Cardiac muscle cell (in vitro differentiated cells and primary cell): ENCODE measurements around the gene PRRT4. TPM values are rescaled to one million over a fixed set of nuclear protein-coding genes. Genes with fewer than 3 reads are reported as not detected.

Source experiments
- DNase-seq, 2 donors: peaks; one replicate each; pipeline versions ENCODE4 v3.0.0 to v3.0.0-alpha.2; 2010 to 2017; ENCODE audit warnings: low read depth in 1 of 2, low spot score in 1 of 2
- H3K27ac ChIP-seq: fragments of 200-600 bp; sonication (generic); 2 replicates; pipeline ENCODE4 v1.5.1; 2016
- H3K27me3 ChIP-seq: fragments of 200-600 bp; sonication (generic); 2 replicates; pipeline ENCODE4 v1.6.0; 2016; ENCODE audit warnings: control low read depth
- H3K36me3 ChIP-seq: fragments of 200-600 bp; sonication (generic); 2 replicates; pipeline ENCODE4 v1.5.1; 2016; ENCODE audit warnings: control low read depth
- H3K4me1 ChIP-seq: fragments of 200-600 bp; sonication (generic); 2 replicates; pipeline ENCODE4 v1.8.1; 2017; ENCODE audit warnings: low read depth, mild to moderate bottlenecking, mixed run types
- H3K4me3 ChIP-seq: fragments of 200-600 bp; sonication (generic); 2 replicates; pipeline ENCODE4 v1.5.1; 2016; ENCODE audit warnings: mild to moderate bottlenecking
- H3K9me3 ChIP-seq: fragments of 200-600 bp; sonication (generic); 2 replicates; pipeline ENCODE4 v1.5.1; 2017; ENCODE audit warnings: low read depth, mild to moderate bottlenecking, control low read depth
- CTCF ChIP-seq: IDR thresholded peaks from 2 replicates; pipeline ENCODE4 v1.5.1; 2012; ENCODE audit warnings: low read depth, mild to moderate bottlenecking, low read length
- polyA plus RNA-seq: library from polyadenylated mRNA; unstranded; fragments of >200 nt; fragmentation: Nextera tagmentation; extraction: Ambion mirVana; gene quantifications from 2 replicates; pipeline ENCODE4 v1.2.1, GENCODE V29; 2016
- total RNA-seq: library from RNA; depleted of rRNA; stranded (reverse); fragments of >200 nt; gene quantifications from 2 replicates; pipeline ENCODE4 v1.2.3, GENCODE V29; 2016

Gene PRRT4
- total and polyA plus RNA-seq, 2 experiments from 2014 or later = 13.2 to 26.6 TPM

DNA sequence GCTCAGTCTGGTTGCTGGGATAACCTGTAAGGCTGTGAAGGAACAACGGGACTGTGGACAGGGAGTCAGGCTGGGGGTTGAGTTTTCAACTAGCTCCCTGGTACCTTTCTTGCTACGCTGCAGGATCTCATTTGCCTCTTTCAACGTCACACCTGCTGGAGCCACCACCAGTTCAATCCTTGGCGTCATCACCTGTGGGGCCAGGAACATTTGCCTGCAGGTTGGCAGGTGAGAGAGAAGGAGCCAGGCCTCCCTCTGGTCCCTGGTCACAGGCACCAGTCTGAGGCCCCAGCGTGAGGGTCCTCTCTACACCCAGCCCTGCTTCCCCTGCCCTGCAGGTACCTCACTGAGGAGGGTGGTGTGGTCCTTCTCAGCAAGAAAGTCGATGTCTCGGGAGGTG is 38.5 kb upstream of the PRRT4 start:
- H3K36me3 ChIP-seq = no peaks in the 10 kb centered on the region
- no peak for DNase-seq
- no peaks in the 10 kb centered on the region for H3K9me3 ChIP-seq
- no peak overlapping the region for H3K4me3 ChIP-seq
- H3K27me3 ChIP-seq = peaks cover 9% of the 10 kb centered on the region
- no peak for TF ChIP-seq CTCF
- H3K27ac ChIP-seq = no peak overlapping the region
- H3K4me1 ChIP-seq = no peaks in the 10 kb centered on the region

DNA sequence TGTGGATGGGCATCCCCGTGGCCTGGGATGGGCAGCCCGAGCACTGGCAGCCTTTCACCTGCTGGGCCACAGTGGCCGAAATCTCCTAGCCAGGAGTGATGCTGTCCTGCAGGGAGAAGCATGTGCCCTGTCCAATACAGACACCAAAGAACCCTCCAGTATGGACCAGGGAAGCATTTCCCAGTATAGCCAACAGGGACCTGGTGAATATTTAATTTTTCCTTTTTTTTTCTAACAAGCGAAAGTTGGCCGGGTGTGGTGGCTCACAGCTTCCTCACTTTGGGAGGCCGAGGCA is 37.3 kb upstream of the PRRT4 start:
- no peaks in the 10 kb centered on the region for H3K27me3 ChIP-seq
- H3K4me3 ChIP-seq = no peak overlapping the region
- no peak for TF ChIP-seq CTCF
- H3K27ac ChIP-seq = no peak overlapping the region
- DNase-seq = no peak
- no peaks in the 10 kb centered on the region for H3K36me3 ChIP-seq
- H3K4me1 ChIP-seq = no peaks in the 10 kb centered on the region
- H3K9me3 ChIP-seq = no peaks in the 10 kb centered on the region

- DNase-seq = peak; percentile 60 to 70
- TF ChIP-seq CTCF = peak; percentile 95
- Histone ChIP-seq H3K27me3 (no peaks in the 10 kb centered on the region), H3K27ac (no peak overlapping the region), H3K4me3 (no peak overlapping the region), H3K36me3 (no peaks in the 10 kb centered on the region), H3K9me3 (no peaks in the 10 kb centered on the region), H3K4me1 (no peaks in the 10 kb centered on the region)
Measured at GRCh38 chr7:128398016-128398840, 36.7 kb upstream of the PRRT4 start.

DNA sequence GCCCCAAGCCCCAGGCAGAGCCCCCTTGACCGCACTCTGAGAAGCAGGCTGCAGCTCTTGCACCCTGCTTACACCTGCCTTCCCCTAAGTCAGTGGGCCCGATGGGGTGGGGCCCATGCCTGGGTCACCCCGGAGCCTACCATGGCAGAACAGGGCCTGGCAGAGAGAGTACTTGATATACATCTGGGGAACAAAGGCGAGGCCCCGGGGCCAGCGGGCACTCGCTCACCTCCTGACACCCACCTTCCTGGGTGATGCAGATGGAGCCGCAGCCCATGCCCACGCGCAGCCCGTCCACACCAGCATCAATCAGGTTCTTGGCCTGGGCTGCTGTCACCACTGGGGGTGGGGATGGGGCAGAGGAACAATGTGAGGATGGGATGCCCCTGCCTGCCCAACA is 34.9 kb upstream of the PRRT4 start:
- no peak overlapping the region for H3K27ac ChIP-seq
- DNase-seq = no peak
- H3K36me3 ChIP-seq = no peaks in the 10 kb centered on the region
- H3K4me3 ChIP-seq = no peak overlapping the region
- H3K27me3 ChIP-seq = no peaks in the 10 kb centered on the region
- H3K9me3 ChIP-seq = no peaks in the 10 kb centered on the region
- no peak for TF ChIP-seq CTCF
- no peaks in the 10 kb centered on the region for H3K4me1 ChIP-seq

DNA sequence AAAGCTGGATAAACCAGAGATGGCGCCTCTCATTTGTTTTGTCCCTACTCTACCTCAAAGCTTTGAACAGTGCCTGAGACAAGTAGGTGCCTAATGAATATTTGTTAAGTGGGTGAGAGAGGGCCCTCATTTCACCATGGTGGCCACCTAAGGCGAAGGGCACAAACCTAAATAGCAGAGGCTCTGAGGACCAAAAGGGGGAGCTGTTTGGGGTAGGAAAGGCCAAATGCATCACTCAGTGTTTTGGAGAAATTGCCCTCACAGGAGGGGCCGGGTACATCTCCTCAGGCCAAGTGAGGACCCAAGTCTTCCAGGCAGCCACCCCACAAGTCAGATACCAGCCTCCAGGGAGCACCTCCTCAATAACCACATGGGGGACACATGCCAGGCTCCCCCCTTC is 34.3 kb upstream of the PRRT4 start:
- Histone ChIP-seq H3K36me3 (no peaks in the 10 kb centered on the region), H3K27me3 (no peaks in the 10 kb centered on the region)
- no peak for DNase-seq

More for the DNA sequence above, 34.3 kb upstream of the PRRT4 start:
- no peak overlapping the region for H3K27ac ChIP-seq
- H3K9me3 ChIP-seq = no peaks in the 10 kb centered on the region
- H3K4me3 ChIP-seq = no peak overlapping the region
- TF ChIP-seq CTCF = peak; percentile 17
- H3K4me1 ChIP-seq = no peaks in the 10 kb centered on the region
